ENCODE measurements around the gene GRAMD2A. TPM values are rescaled to one million over a fixed set of nuclear protein-coding genes. Genes with fewer than 3 reads are reported as not detected.

The GRAMD2A gene
- total RNA-seq, 3 donors from 2014 or later: 0.98 to 8.0 (median 2.5) TPM

DNA sequence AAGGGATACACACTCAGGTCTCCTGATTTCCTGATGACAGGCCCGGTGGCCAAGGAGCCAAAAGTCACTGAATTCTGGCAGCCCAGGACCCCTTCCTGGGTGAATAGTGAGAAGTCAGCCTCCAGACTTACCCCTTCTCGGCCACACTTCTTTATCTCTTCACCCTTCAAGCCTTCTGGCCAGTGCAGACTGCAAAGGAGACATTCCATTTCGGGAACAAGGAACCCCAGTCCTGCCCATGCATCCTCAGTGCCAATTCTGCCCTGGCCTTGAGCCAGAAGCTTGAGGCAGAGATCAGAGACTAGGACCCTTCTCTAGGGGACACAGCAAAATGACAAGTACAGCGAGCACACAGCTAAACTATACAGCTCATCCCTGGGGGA, 28.8 kb downstream of the GRAMD2A start:
- no peak for ATAC-seq

DNA sequence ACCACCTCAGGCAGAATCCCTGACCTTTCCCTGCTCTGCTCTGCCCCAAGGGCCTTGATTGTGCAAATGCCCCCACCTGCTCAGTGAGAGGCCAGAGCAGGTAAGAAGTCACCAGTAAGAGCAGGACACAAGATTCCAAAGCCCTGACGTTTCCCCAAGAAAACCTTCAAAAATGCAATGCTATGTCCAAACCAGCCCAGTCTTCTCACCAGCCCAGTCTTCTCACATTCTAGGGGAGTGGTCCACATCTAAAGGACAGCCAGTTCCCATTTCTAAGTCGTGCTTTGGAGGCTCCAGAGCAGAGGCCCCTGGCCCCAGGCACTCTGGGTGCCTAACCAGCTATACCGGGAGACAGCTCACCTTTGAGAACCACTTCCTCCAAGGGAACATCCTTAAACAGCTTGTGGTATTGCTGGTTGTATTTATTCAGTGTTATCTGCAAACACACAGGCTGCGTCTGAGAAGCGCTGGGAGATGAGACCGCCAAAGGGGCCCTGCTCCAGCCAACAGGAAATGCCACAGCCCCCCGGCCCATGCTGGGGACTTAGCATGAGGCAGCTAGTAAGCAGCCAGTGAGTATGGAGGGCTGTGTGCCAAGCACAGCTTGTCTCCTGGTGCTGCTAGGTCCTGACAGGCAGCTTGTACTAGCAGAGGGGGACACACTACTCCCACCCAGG, 29.3 kb downstream of the GRAMD2A start:
- TF ChIP-seq, protein P1, sequence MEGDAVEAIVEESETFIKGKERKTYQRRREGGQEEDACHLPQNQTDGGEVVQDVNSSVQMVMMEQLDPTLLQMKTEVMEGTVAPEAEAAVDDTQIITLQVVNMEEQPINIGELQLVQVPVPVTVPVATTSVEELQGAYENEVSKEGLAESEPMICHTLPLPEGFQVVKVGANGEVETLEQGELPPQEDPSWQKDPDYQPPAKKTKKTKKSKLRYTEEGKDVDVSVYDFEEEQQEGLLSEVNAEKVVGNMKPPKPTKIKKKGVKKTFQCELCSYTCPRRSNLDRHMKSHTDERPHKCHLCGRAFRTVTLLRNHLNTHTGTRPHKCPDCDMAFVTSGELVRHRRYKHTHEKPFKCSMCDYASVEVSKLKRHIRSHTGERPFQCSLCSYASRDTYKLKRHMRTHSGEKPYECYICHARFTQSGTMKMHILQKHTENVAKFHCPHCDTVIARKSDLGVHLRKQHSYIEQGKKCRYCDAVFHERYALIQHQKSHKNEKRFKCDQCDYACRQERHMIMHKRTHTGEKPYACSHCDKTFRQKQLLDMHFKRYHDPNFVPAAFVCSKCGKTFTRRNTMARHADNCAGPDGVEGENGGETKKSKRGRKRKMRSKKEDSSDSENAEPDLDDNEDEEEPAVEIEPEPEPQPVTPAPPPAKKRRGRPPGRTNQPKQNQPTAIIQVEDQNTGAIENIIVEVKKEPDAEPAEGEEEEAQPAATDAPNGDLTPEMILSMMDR (IDR thresholded peaks at IDR 0.05): no peak
- no peaks in the 10 kb centered on the region for H3K36me3 ChIP-seq (ENCODE audit: low read depth)
- H3K4me1 ChIP-seq (ENCODE audit: low read depth): peaks cover 9% of the 10 kb centered on the region
- H3K9me3 ChIP-seq: no peaks in the 10 kb centered on the region
- intact Hi-C loops (cut with DNase I, micrococcal nuclease): no loop called here
- no peak overlapping the region for H3K4me3 ChIP-seq
- DNase-seq (no peak), ATAC-seq (no peak)

More for the DNA sequence above, 28.8 kb downstream of the GRAMD2A start:
- Histone ChIP-seq H3K4me1 (ENCODE audit: low read depth) (peaks cover 9% of the 10 kb centered on the region), H3K9me3 (no peaks in the 10 kb centered on the region), H3K4me3 (no peak overlapping the region), H3K36me3 (ENCODE audit: low read depth) (no peaks in the 10 kb centered on the region)
- intact Hi-C loops (cut with DNase I, micrococcal nuclease): no loop called here
- no peak for DNase-seq
- TF ChIP-seq, protein P1 (IDR thresholded peaks at IDR 0.05): no peak

DNA sequence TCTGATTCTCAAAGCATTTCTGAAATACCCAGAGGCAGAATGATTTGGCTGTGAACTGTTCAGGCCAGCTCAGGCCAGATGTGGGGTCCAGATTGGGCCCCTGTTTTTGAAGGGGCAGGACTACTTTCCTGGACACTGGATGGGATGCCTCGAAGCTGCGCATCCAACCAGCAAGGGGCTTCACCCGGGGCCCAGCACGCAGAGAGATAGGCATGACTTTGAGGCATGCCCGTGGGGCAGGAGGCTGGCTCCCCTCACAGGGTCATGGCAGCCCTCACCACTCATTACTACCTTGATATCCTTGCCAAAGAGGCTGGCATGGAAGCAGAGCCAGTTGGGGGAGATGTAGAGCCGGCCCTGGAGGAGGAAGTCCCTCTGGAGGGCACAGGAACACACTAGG, 30.1 kb downstream of the GRAMD2A start:
- TF ChIP-seq, protein P1 (IDR thresholded peaks at IDR 0.05): no peak
- Histone ChIP-seq H3K36me3 (ENCODE audit: low read depth) (no peaks in the 10 kb centered on the region), H3K4me3 (no peak overlapping the region), H3K4me1 (ENCODE audit: low read depth) (peaks cover 9% of the 10 kb centered on the region), H3K9me3 (no peaks in the 10 kb centered on the region)
- intact Hi-C loops (cut with DNase I, micrococcal nuclease): no loop called here
- no peak for ATAC-seq
- no peak for DNase-seq

DNA sequence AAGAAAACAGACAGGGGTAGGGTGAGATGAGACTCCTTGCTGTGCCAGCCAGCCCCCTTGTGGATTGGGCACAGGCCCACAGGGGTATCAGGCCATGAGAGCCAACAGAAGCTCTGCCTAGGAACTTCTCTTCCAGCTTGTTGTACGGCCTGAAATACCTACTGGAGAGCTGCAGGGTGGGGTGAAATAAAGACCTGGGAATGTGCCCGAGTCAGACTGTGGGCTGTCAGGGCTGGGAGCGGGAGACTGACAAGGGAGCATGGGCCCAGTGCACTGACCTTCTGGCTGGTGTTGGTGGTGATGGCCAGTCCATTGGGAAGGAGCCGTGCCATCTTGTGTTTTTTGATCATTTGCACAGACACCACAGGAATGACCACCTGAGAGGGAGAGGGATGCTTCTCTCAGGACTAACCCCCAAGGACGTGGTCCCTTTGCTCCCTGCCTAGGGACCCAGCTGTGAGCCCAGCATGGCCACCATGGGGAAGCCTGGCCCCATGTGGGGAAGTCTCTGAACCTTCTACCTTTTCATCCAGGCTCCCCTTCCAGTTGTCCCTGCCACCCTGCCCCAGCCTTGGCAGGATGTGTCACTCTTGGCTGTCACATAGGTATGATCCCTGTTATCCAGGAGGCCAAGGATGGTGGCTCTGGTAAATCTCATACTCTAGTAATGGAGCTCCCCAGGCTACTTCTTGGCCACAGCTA, 30.7 kb downstream of the GRAMD2A start:
- ATAC-seq: no peak
- no peaks in the 10 kb centered on the region for H3K36me3 ChIP-seq (ENCODE audit: low read depth)
- no peak for DNase-seq
- H3K9me3 ChIP-seq: no peaks in the 10 kb centered on the region
- H3K4me3 ChIP-seq: no peak overlapping the region
- peaks cover 9% of the 10 kb centered on the region for H3K4me1 ChIP-seq (ENCODE audit: low read depth)
- intact Hi-C loops (cut with DNase I, micrococcal nuclease): no loop called here
- TF ChIP-seq, protein P1 (IDR thresholded peaks at IDR 0.05): no peak

DNA sequence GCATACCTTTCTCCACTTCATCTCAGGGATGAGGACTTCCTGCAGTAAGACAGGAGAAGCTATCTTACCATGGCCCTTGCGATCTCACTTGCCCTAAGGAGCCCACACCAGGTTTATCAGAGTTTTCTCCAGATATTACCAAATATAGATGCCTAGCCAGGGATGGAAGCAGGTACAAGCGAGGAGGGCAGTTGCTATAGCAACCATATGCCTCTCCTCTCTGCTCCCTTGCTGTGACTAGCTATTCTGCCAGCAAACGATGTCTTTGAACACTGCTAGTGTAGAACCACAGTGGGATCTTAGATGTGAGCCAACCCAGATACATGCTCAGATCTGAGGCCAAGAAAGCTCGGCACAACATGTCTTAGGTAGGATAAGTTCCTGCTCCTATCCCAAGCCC, 33.9 kb downstream of the GRAMD2A start:
- no peak for DNase-seq
- intact Hi-C loops (cut with DNase I, micrococcal nuclease): no loop called here
- no peaks in the 10 kb centered on the region for H3K4me1 ChIP-seq (ENCODE audit: low read depth)

More for the DNA sequence above, 33.9 kb downstream of the GRAMD2A start:
- Histone ChIP-seq H3K36me3 (ENCODE audit: low read depth) (no peaks in the 10 kb centered on the region), H3K4me3 (no peak overlapping the region), H3K9me3 (no peaks in the 10 kb centered on the region)
- ATAC-seq: no peak
- TF ChIP-seq, protein P1 (IDR thresholded peaks at IDR 0.05): no peak

All from mucosa of descending colon (tissue), 3 donors.